ENCODE data around the gene TCEAL3. TPM values are rescaled to one million over a fixed set of nuclear protein-coding genes. Genes with fewer than 3 reads are reported as not detected.

The TCEAL3 gene
- total RNA-seq, 2 experiments from 2014 or later: 0.19 to 4.0 TPM

DNA sequence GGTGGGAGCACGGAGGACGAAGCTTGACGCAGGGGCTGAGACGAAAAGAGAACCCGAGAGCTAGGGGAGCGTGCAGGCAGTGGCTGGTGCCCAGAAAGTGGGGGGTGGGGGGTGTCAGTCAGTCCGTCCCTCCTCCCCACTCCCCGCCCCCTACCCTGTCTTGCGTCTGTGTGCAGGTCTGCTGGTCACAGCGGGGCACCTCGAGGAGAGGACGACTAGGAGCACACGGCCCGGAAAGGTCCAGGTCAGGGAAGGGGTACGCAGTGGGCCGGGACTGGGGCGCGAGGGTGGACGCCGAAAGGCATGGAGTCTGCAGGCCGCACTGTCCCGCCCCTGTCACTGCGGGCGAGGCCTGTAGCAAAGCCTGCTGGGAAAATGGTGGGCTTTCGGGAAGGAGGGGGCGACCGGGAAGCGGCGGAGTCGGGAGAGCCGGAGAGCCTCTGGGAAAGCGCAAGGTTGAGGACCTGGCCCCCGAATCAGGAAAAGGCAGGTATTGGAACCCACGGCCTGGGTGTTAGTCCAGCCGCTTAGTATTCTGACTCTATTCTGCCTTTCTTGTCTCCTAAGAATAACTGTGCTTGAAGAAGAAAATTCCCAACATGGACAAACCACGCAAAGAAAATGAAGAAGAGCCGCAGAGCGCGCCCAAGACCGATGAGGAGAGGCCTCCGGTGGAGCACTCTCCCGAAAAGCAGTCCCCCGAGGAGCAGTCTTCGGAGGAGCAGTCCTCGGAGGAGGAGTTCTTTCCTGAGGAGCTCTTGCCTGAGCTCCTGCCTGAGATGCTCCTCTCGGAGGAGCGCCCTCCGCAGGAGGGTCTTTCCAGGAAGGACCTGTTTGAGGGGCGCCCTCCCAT is 21.8 kb downstream of the TCEAL3 start:
- H3K4me3 ChIP-seq (ENCODE audit: low read depth, low read length, poor library complexity, severe bottlenecking): peak overlapping the region; percentile 80
- H3K4me1 ChIP-seq (ENCODE audit: insufficient read depth, low read length, poor library complexity, severe bottlenecking): peaks cover 21% of the 10 kb centered on the region
- no peaks in the 10 kb centered on the region for H3K36me3 ChIP-seq (ENCODE audit: insufficient read depth, low read length)
- TF ChIP-seq EZH2phosphoT487 (IDR thresholded peaks at IDR 0.05; ENCODE audit: borderline replicate concordance, low read depth, low read length) (no peak), CTCF (conservative IDR thresholded peaks at IDR 0.05; ENCODE audit: low read length) (peak; percentile 63)
- H3K9me2 ChIP-seq (ENCODE audit: insufficient read depth, low read length): no peaks in the 10 kb centered on the region
- intact Hi-C loops (cut with micrococcal nuclease; ENCODE audit: unreplicated experiment): loop anchor here (2.0 kb wide), 1 partner anchor 57 kb away; the partner anchor contains the start of gene MORF4L2
- peak overlapping the region; percentile 99 for H2AFZ ChIP-seq (ENCODE audit: low read length)
- POLR2A ChIA-PET: interaction anchor here (0.6 to 1.6 kb wide), 5 partner anchors 24 to 930 kb away, joined by 3 to 13 read pairs (median 3); no protein-coding TSS in a partner anchor
- H4K20me1 ChIP-seq (ENCODE audit: insufficient read depth, low read length): no peaks in the 10 kb centered on the region
- no peaks in the 10 kb centered on the region for H3K9me3 ChIP-seq (ENCODE audit: low read length)
- CTCF ChIA-PET (ENCODE audit: unreplicated experiment): interaction anchor here (0.5 to 0.8 kb wide), 3 partner anchors 22 to 767 kb away, joined by 3 to 6 read pairs (median 4); partner anchors contain the start of gene TCEAL3
- H3K27ac ChIP-seq (ENCODE audit: low read depth, low read length, poor library complexity, severe bottlenecking): peak overlapping the region; percentile 81
- BruUV-seq (replicated peaks): no TSS peak
- H3K79me2 ChIP-seq (ENCODE audit: insufficient read depth, low read depth, low read length): no peaks in the 10 kb centered on the region
- peak overlapping the region; percentile 96 for H3K4me2 ChIP-seq (ENCODE audit: low read length)
- peak; percentile 11 for DNase-seq (ENCODE audit: low spot score)

- peak overlapping the region; percentile 99; the same call in 1 of the 2 replicates for H2AFZ ChIP-seq (ENCODE audit: low read length)
- CTCF ChIA-PET (ENCODE audit: unreplicated experiment): interaction anchor here (0.5 kb wide), 1 partner anchor 22 kb away, joined by 3 read pairs; the partner anchor contains the start of gene TCEAL3
- no peaks in the 10 kb centered on the region for H3K79me2 ChIP-seq (ENCODE audit: insufficient read depth, low read depth, low read length)
- peak overlapping the region; percentile 80 for H3K4me3 ChIP-seq (ENCODE audit: low read depth, low read length, poor library complexity, severe bottlenecking)
- H4K20me1 ChIP-seq (ENCODE audit: insufficient read depth, low read length): no peaks in the 10 kb centered on the region
- BruUV-seq (replicated peaks): no TSS peak
- no peak for DNase-seq (ENCODE audit: low spot score)
- POLR2A ChIA-PET: interaction anchor here (0.5 to 1.6 kb wide), 4 partner anchors 55 to 333 kb away, joined by 3 to 13 read pairs (median 3); no protein-coding TSS in a partner anchor
- no peaks in the 10 kb centered on the region for H3K36me3 ChIP-seq (ENCODE audit: insufficient read depth, low read length)
- H3K4me1 ChIP-seq (ENCODE audit: insufficient read depth, low read length, poor library complexity, severe bottlenecking): peaks cover 17% of the 10 kb centered on the region
- H3K4me2 ChIP-seq (ENCODE audit: low read length): peak overlapping the region; percentile 96
- H3K27ac ChIP-seq (ENCODE audit: low read depth, low read length, poor library complexity, severe bottlenecking): no peak overlapping the region
- intact Hi-C loops (cut with micrococcal nuclease; ENCODE audit: unreplicated experiment): no loop called here
- TF ChIP-seq EZH2phosphoT487 (IDR thresholded peaks at IDR 0.05; ENCODE audit: borderline replicate concordance, low read depth, low read length): no peak
- TF ChIP-seq CTCF (conservative IDR thresholded peaks at IDR 0.05; ENCODE audit: low read length): 0 out of 2 replicates have a peak, but pooled peaks have one; percentile 4
- H3K9me3 ChIP-seq (ENCODE audit: low read length): no peaks in the 10 kb centered on the region
- no peaks in the 10 kb centered on the region for H3K9me2 ChIP-seq (ENCODE audit: insufficient read depth, low read length)
Measured at GRCh38 chrX:103630171-103630511, 22.4 kb downstream of the TCEAL3 start.
